OCI-LY3 (cell line): ENCODE measurements around the gene LIG3.
A peak's percentile ranks its signal among the peaks of the same experiment; 100 is the strongest.

Source experiments
- H2AFZ ChIP-seq: fragments of 200-600, 300-600 bp; shearing (Covaris generic); 2 replicates; pipeline ENCODE4 v1.6.0; 2014; ENCODE audit warnings: antibody characterized with exemption, low read depth, low read length
- H3K27ac ChIP-seq: fragments of 200-600, 300-600 bp; sonication (generic); 2 replicates; pipeline ENCODE4 v1.5.1; 2014; ENCODE audit warnings: mild to moderate bottlenecking, low read length, moderate library complexity, mixed read lengths
- H3K27me3 ChIP-seq: fragments of 200-600, 300-600 bp; sonication (generic); 2 replicates; pipeline ENCODE4 v1.6.1; 2014; ENCODE audit warnings: low read depth, low read length, mixed read lengths
- H3K36me3 ChIP-seq: fragments of 200-600, 300-600 bp; sonication (generic); replicated peaks from 2 replicates; pipeline ENCODE3; 2014; ENCODE audit warnings: low read depth, low read length, mixed read lengths
- H3K4me1 ChIP-seq: fragments of 300-600, 200-600 bp; sonication (generic); 2 replicates; pipeline ENCODE4 v1.6.1; 2014; ENCODE audit warnings: low read length, mixed read lengths
- H3K4me2 ChIP-seq: fragments of 200-600, 300-600 bp; sonication (generic); 2 replicates; pipeline ENCODE4 v1.6.1; 2014; ENCODE audit warnings: low read length, mixed read lengths
- H3K4me3 ChIP-seq: fragments of 300-600, 200-600 bp; sonication (generic); 2 replicates; pipeline ENCODE4 v1.5.1; 2014; ENCODE audit warnings: antibody characterized with exemption, mild to moderate bottlenecking, low read length, moderate library complexity
- H3K79me2 ChIP-seq: fragments of 300-600, 200-600 bp; shearing (Covaris generic); 2 replicates; pipeline ENCODE4 v1.6.1; 2014; ENCODE audit warnings: mild to moderate bottlenecking, low read length, mixed read lengths
- H3K9ac ChIP-seq: fragments of 300-600, 200-600 bp; shearing (Covaris generic); 2 replicates; pipeline ENCODE4 v1.6.0; 2014; ENCODE audit warnings: mild to moderate bottlenecking, low read length, moderate library complexity
- H3K9me3 ChIP-seq: fragments of 200-600, 300-600 bp; shearing (Covaris generic); 2 replicates; pipeline ENCODE4 v1.6.1; 2014; ENCODE audit warnings: low read length, mixed read lengths; ENCODE audit not compliant: insufficient read depth
- H4K20me1 ChIP-seq: fragments of 200-600, 300-600 bp; sonication (generic); 2 replicates; pipeline ENCODE4 v1.6.1; 2016; ENCODE audit warnings: low read length, mixed read lengths; ENCODE audit not compliant: insufficient read depth
- CTCF ChIP-seq: fragments of 200-600, 300-600 bp; sonication (generic); IDR thresholded peaks from 2 replicates; pipeline ENCODE4 v1.5.1; 2014; ENCODE audit warnings: antibody characterized with exemption, low read length, low read depth
- EZH2phosphoT487 ChIP-seq: fragments of 200-600 bp; shearing (Covaris generic); IDR thresholded peaks from 2 replicates; pipeline ENCODE4 v1.6.1; 2018; ENCODE audit warnings: antibody characterized with exemption, mixed run types, low read depth

The LIG3 gene

GRCh38 chr17:35046245-35046644 lies 65.9 kb downstream of the LIG3 start:
- TF ChIP-seq CTCF, result no peak
- TF ChIP-seq EZH2phosphoT487, result no peak
- peak overlapping the region; percentile 76 for H3K9ac ChIP-seq
- peak overlapping the region; percentile 76 for H3K4me3 ChIP-seq
- H3K36me3 ChIP-seq, result peaks cover 11% of the 10 kb centered on the region
- H4K20me1 ChIP-seq, result no peaks in the 10 kb centered on the region
- H3K4me2 ChIP-seq, result peak overlapping the region; percentile 96
- H2AFZ ChIP-seq, result no peak overlapping the region
- H3K79me2 ChIP-seq, result peaks cover 78% of the 10 kb centered on the region
- peak overlapping the region; percentile 98 for H3K27ac ChIP-seq
- peaks cover 89% of the 10 kb centered on the region for H3K4me1 ChIP-seq
- H3K9me3 ChIP-seq, result no peaks in the 10 kb centered on the region
- H3K27me3 ChIP-seq, result no peaks in the 10 kb centered on the region

- H3K4me3 ChIP-seq, result peak overlapping the region; percentile 76
- H3K4me2 ChIP-seq, result peak overlapping the region; percentile 96
- no peak overlapping the region for H2AFZ ChIP-seq
- no peaks in the 10 kb centered on the region for H4K20me1 ChIP-seq
- peak overlapping the region; percentile 76 for H3K9ac ChIP-seq
- H3K79me2 ChIP-seq, result peaks cover 81% of the 10 kb centered on the region
- no peaks in the 10 kb centered on the region for H3K27me3 ChIP-seq
- TF ChIP-seq EZH2phosphoT487 (no peak), CTCF (no peak)
- H3K4me1 ChIP-seq, result peaks cover 89% of the 10 kb centered on the region
- peaks cover 11% of the 10 kb centered on the region for H3K36me3 ChIP-seq
- no peaks in the 10 kb centered on the region for H3K9me3 ChIP-seq
- peak overlapping the region; percentile 98 for H3K27ac ChIP-seq
Measured at GRCh38 chr17:35046740-35047283, 66.5 kb downstream of the LIG3 start.

- no peak overlapping the region for H3K9ac ChIP-seq
- peaks cover 84% of the 10 kb centered on the region for H3K4me1 ChIP-seq
- H3K27ac ChIP-seq, result peak overlapping the region; percentile 10
- no peaks in the 10 kb centered on the region for H3K9me3 ChIP-seq
- peaks cover 85% of the 10 kb centered on the region for H3K79me2 ChIP-seq
- H3K4me2 ChIP-seq, result peak overlapping the region; percentile 2
- H4K20me1 ChIP-seq, result 0 out of 2 replicates have a peak, but pooled peaks cover 2% of the 10 kb centered on the region
- no peak overlapping the region for H3K4me3 ChIP-seq
- no peak overlapping the region for H2AFZ ChIP-seq
- TF ChIP-seq EZH2phosphoT487 (no peak), CTCF (no peak)
- H3K27me3 ChIP-seq, result no peaks in the 10 kb centered on the region
- peaks cover 7% of the 10 kb centered on the region for H3K36me3 ChIP-seq
Measured at GRCh38 chr17:35048685-35049379, 68.5 kb downstream of the LIG3 start.

GRCh38 chr17:35050170-35050569 lies 69.9 kb downstream of the LIG3 start:
- no peak overlapping the region for H3K4me2 ChIP-seq
- H3K4me1 ChIP-seq, result peaks cover 71% of the 10 kb centered on the region
- no peak overlapping the region for H3K4me3 ChIP-seq
- no peak overlapping the region for H3K27ac ChIP-seq
- H3K36me3 ChIP-seq, result peaks cover 7% of the 10 kb centered on the region
- no peaks in the 10 kb centered on the region for H3K9me3 ChIP-seq
- H3K27me3 ChIP-seq, result no peaks in the 10 kb centered on the region
- H2AFZ ChIP-seq, result no peak overlapping the region
- H3K79me2 ChIP-seq, result peaks cover 81% of the 10 kb centered on the region
- 0 out of 2 replicates have a peak, but pooled peaks cover 2% of the 10 kb centered on the region for H4K20me1 ChIP-seq
- H3K9ac ChIP-seq, result no peak overlapping the region
- TF ChIP-seq EZH2phosphoT487 (no peak), CTCF (no peak)
